Tibial nerve (tissue), 4 donors: ENCODE measurements around the gene SHLD2.
"Not testable (repeated sequence)": the region's sequence is repeated elsewhere in the genome, so short reads cannot be mapped to it uniquely, and the experiment has no call there.

Experiments used
- CTCF ChIP-seq, 5 experiments: fragments of 200-600 bp in 3 of 5; fragments of 450-650 bp in 2 of 5; sonication (generic) in 3 of 5; IDR thresholded peaks; one replicate each; pipeline ENCODE4 v1.5.1; 2016 to 2019; ENCODE audit warnings: antibody characterized with exemption in 5 of 5, mild to moderate bottlenecking in 3 of 5, moderate library complexity in 2 of 5
- EP300 ChIP-seq, 2 donors: sonication (generic); formaldehyde crosslinking; IDR thresholded peaks; one replicate each; pipeline ENCODE4 v1.6.1; 2017; ENCODE audit warnings: antibody characterized with exemption in 2 of 2, mild to moderate bottlenecking in 1 of 2
- POLR2A ChIP-seq, 2 donors: fragments of 450-650 bp; IDR thresholded peaks; one replicate each; pipeline ENCODE4 v1.6.1; 2017; ENCODE audit warnings: antibody characterized with exemption in 2 of 2, mild to moderate bottlenecking in 2 of 2, moderate library complexity in 2 of 2

GRCh38 chr10:87118122-87118521 lies 23.1 kb downstream of the SHLD2 start:
- not testable (repeated sequence) for TF ChIP-seq CTCF, POLR2A, EP300 (IDR thresholded peaks at IDR 0.05)
